NCI-H524 treated with DMSO at 0.1 percent for 48 hours (cell line): ENCODE measurements around the gene SLC24A3.

ENCODE experiments used
- DNase-seq: peaks from one replicate; lab custom pipeline; 2025; lab: John Stamatoyannopoulos, UW

Gene SLC24A3

GRCh38 chr20:19546648-19547047, 334.2 kb downstream of the SLC24A3 start:
- DNase-seq = peak; percentile 8

GRCh38 chr20:19547547-19547946, 335.1 kb downstream of the SLC24A3 start:
- no peak for DNase-seq

- DNase-seq = no peak
Observed at GRCh38 chr20:19549896-19550295, 337.5 kb downstream of the SLC24A3 start.

- DNase-seq = peak; percentile 4
Observed at GRCh38 chr20:19552221-19553180, 340.1 kb downstream of the SLC24A3 start.

- DNase-seq = peak; percentile 19
Observed at GRCh38 chr20:19554666-19555065, 342.2 kb downstream of the SLC24A3 start.

- no peak for DNase-seq
Observed at GRCh38 chr20:19555726-19556125, 343.3 kb downstream of the SLC24A3 start.

GRCh38 chr20:19557291-19557690, 344.8 kb downstream of the SLC24A3 start:
- no peak for DNase-seq

- DNase-seq = peak; percentile 98
Observed at GRCh38 chr20:19560881-19561480, 348.5 kb downstream of the SLC24A3 start.

GRCh38 chr20:19562426-19562825, 350.0 kb downstream of the SLC24A3 start:
- peak; percentile 97 for DNase-seq

GRCh38 chr20:19564261-19564660, 351.8 kb downstream of the SLC24A3 start:
- no peak for DNase-seq

GRCh38 chr20:19565736-19566135, 353.3 kb downstream of the SLC24A3 start:
- no peak for DNase-seq

GRCh38 chr20:19566226-19566945, 353.9 kb downstream of the SLC24A3 start:
- DNase-seq = no peak

GRCh38 chr20:19568128-19568527, 355.7 kb downstream of the SLC24A3 start:
- no peak for DNase-seq

- no peak for DNase-seq
Observed at GRCh38 chr20:19571996-19572395, 359.6 kb downstream of the SLC24A3 start.

GRCh38 chr20:19577692-19578091, 365.2 kb downstream of the SLC24A3 start:
- no peak for DNase-seq

- no peak for DNase-seq
Observed at GRCh38 chr20:19582782-19583181, 370.3 kb downstream of the SLC24A3 start.

GRCh38 chr20:19583532-19584175, 371.2 kb downstream of the SLC24A3 start:
- peak; percentile 31 for DNase-seq

- DNase-seq = no peak
Observed at GRCh38 chr20:19588241-19588640, 375.8 kb downstream of the SLC24A3 start.

GRCh38 chr20:19588732-19589131, 376.3 kb downstream of the SLC24A3 start:
- DNase-seq = no peak

- no peak for DNase-seq
Observed at GRCh38 chr20:19589787-19590362, 377.4 kb downstream of the SLC24A3 start.

- DNase-seq = no peak
Observed at GRCh38 chr20:19590382-19590781, 377.9 kb downstream of the SLC24A3 start.

GRCh38 chr20:19593762-19594161, 381.3 kb downstream of the SLC24A3 start:
- no peak for DNase-seq
